Esophagus muscularis mucosa (tissue), 4 donors: ENCODE data around the gene NOS3. TPM values are rescaled to one million over a fixed set of nuclear protein-coding genes. Genes with fewer than 3 reads are reported as not detected.

ENCODE experiments used
- DNase-seq: peaks from one replicate; pipeline ENCODE4 v3.0.0-alpha.2; 2017; ENCODE audit errors: extremely low spot score
- H3K27ac ChIP-seq, 4 donors: fragments of 200-600 bp; sonication (generic); replicated peaks in 1 of 4; 1 replicate in 3 of 4; 2 replicates in 1 of 4; pipeline ENCODE4 v1.5.1; 2016 to 2019; ENCODE audit warnings: mild to moderate bottlenecking in 1 of 4
- H3K27me3 ChIP-seq, 4 donors: fragments of 200-600 bp; sonication (generic); one replicate each; pipeline versions ENCODE4 v1.5.1 to v1.6.0; 2016 to 2019
- H3K36me3 ChIP-seq, 4 donors: fragments of 200-600 bp; sonication (generic); one replicate each; pipeline ENCODE4 v1.5.1; 2016 to 2019
- H3K4me1 ChIP-seq, 4 donors: fragments of 200-600 bp; sonication (generic); one replicate each; pipeline ENCODE4 v1.5.1; 2016 to 2019
- H3K4me3 ChIP-seq, 4 donors: fragments of 200-600 bp; sonication (generic); 1 replicate in 2 of 4; 2 replicates in 2 of 4; pipeline ENCODE4 v1.5.1; 2016 to 2019; ENCODE audit warnings: mild to moderate bottlenecking in 4 of 4, moderate library complexity in 1 of 4
- H3K9me3 ChIP-seq, 4 donors: fragments of 200-600 bp; sonication (generic); 1 replicate in 3 of 4; 2 replicates in 1 of 4; pipeline ENCODE4 v1.5.1; 2016 to 2019
- EP300 ChIP-seq: sonication (generic); formaldehyde crosslinking; IDR thresholded peaks from one replicate; pipeline ENCODE4 v1.6.1; 2017; ENCODE audit warnings: antibody characterized with exemption
- POLR2A ChIP-seq: fragments of 450-650 bp; IDR thresholded peaks from one replicate; pipeline ENCODE4 v1.6.1; 2017; ENCODE audit warnings: antibody characterized with exemption, moderate library complexity, mild to moderate bottlenecking, low read depth
- POLR2AphosphoS5 ChIP-seq, 2 donors: sonication (generic); formaldehyde crosslinking; IDR thresholded peaks; one replicate each; pipeline ENCODE4 v1.6.1; 2017; ENCODE audit warnings: antibody characterized with exemption in 2 of 2
- WGBS: methylation state at CpG from one replicate; pipeline ENCODE4 v1.1.5; 2018; 5-methylcytosine and 5-hydroxymethylcytosine counted together
- intact Hi-C: fragments of 100-400 bp; cut with DNase I; formaldehyde crosslinking; loops from one replicate; pipeline ENCODE4 v1.15.1; 2023
- total RNA-seq, 4 donors: library from RNA; depleted of rRNA; stranded (reverse); fragments of >200 nt; gene quantifications; one replicate each; pipeline versions ENCODE4 v1.1.0 to v1.2.1, GENCODE V29; 2016
- TF ChIP-seq, protein P1 (sequence below), 3 experiments: fragments of 200-600 bp in 2 of 3; fragments of 450-650 bp in 1 of 3; sonication (generic) in 2 of 3; IDR thresholded peaks; one replicate each; pipeline ENCODE4 v1.5.1; 2017 to 2019; ENCODE audit warnings: antibody characterized with exemption in 3 of 3, mild to moderate bottlenecking in 2 of 3, moderate library complexity in 1 of 3

NOS3 gene
- total RNA-seq, 4 donors from 2014 or later = 3.7 to 20.2 (median 16.2) TPM

DNA sequence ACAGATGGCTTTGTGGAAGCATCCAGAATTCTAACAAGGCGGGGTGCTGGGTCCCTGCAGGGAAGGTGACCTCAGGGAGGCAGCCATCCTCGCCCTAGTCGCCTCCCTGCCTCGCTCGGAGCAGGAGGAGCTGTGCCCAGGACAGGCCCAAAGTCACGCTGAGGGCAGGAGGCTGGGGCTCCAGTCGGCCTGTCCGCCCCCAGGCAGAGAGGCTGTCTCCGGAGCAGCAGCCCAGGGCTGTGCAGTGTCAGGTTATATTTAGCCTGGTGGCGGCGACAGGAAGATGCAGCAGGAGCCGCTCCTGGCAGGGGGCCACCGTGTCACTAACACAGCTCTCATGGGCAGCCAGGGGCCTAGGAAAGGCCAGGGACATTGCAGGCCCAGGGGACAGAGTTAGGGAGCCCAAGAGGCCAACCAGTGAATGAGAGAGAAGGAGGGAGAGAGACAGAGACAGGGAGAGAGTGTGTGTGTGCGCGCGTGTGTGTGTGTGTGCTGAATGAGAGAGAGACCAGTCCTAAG lies 26.2 kb upstream of the NOS3 start:
- Histone ChIP-seq H3K27ac (peak overlapping the region; percentile 64 to 82 (median 80)), H3K27me3 (peaks cover 0 to 9% (median 0%) of the 10 kb centered on the region in 4 donors), H3K4me1 (peaks cover 71 to 94% (median 91%) of the 10 kb centered on the region in 4 donors), H3K36me3 (no peaks in the 10 kb centered on the region), H3K4me3 (no peak overlapping the region), H3K9me3 (no peaks in the 10 kb centered on the region)
- 36% methylated on average over 14 of the region's 16 CpGs for WGBS
- intact Hi-C loops = no loop called here
- TF ChIP-seq, protein P1, sequence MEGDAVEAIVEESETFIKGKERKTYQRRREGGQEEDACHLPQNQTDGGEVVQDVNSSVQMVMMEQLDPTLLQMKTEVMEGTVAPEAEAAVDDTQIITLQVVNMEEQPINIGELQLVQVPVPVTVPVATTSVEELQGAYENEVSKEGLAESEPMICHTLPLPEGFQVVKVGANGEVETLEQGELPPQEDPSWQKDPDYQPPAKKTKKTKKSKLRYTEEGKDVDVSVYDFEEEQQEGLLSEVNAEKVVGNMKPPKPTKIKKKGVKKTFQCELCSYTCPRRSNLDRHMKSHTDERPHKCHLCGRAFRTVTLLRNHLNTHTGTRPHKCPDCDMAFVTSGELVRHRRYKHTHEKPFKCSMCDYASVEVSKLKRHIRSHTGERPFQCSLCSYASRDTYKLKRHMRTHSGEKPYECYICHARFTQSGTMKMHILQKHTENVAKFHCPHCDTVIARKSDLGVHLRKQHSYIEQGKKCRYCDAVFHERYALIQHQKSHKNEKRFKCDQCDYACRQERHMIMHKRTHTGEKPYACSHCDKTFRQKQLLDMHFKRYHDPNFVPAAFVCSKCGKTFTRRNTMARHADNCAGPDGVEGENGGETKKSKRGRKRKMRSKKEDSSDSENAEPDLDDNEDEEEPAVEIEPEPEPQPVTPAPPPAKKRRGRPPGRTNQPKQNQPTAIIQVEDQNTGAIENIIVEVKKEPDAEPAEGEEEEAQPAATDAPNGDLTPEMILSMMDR (IDR thresholded peaks at IDR 0.05) = peak in 2 of 3 experiments; percentile 13 to 28
- TF ChIP-seq EP300 = no peak
- TF ChIP-seq POLR2AphosphoS5 (IDR thresholded peaks at IDR 0.05) = peak; percentile 26 to 60
- no peak for TF ChIP-seq POLR2A
- no peak for DNase-seq

DNA sequence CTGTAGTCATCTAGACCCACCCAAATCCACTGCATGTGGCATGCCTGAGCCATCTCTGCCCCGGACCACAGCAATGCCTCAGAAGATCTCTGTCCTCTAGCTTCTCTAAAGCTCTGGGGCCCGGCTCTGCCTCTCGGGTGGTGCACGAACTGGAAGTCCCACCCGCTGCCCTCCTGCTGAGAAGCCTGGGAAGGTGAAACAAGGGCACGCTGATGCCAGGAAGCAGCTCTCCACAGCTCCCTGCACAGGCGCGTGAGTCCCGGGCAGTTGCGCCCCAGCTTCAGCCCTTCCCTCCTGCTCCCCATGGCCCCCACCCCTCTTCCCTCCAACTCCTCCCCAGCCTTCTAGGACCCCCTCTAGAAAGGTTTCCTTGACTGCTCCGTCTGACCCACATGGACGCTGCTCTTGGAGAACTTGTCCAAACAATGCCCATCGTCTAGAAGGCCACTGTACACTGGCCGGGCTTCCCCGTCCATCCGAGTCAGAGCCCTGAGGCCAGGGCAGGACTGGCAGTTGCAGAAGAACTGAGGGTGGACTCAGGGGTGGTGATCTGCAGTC lies 25.5 kb upstream of the NOS3 start:
- WGBS = 65% methylated on average over 13 of the region's 16 CpGs
- peak overlapping the region; percentile 64 to 82 (median 80) for H3K27ac ChIP-seq
- H3K4me3 ChIP-seq = no peak overlapping the region
- no peaks in the 10 kb centered on the region for H3K9me3 ChIP-seq
- H3K27me3 ChIP-seq = peaks cover 0 to 9% (median 0%) of the 10 kb centered on the region in 4 donors
- no peak for TF ChIP-seq POLR2A
- no peak for TF ChIP-seq EP300
- TF ChIP-seq, protein P1 (IDR thresholded peaks at IDR 0.05) = no peak
- TF ChIP-seq POLR2AphosphoS5 (IDR thresholded peaks at IDR 0.05) = no peak
- no peaks in the 10 kb centered on the region for H3K36me3 ChIP-seq
- intact Hi-C loops = no loop called here
- peaks cover 78 to 100% (median 98%) of the 10 kb centered on the region in 4 donors for H3K4me1 ChIP-seq
- no peak for DNase-seq

DNA sequence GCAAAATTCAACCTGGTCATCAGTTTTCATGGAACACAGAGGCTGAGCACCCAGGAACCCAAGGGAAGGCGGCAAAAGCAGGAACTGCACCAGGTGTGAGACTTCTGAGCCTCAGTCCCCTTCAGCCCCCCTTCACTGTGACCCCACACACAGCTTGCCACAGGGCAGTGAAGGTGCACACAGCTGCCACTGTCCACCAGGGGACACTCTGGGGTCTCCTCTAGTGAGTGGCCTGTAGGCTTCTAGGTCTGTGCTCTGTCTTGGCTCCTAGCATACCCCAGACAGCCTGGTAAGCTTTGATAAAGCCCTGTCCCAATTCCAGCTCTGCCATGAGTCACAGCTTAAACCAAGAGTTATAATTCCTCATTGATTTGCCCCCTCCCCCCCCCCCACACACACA lies 24.8 kb upstream of the NOS3 start:
- no peaks in the 10 kb centered on the region for H3K9me3 ChIP-seq
- no peaks in the 10 kb centered on the region for H3K36me3 ChIP-seq
- WGBS = 80% methylated on average over 1 of the region's 1 CpG
- no peak overlapping the region for H3K4me3 ChIP-seq
- intact Hi-C loops = no loop called here
- no peak for DNase-seq
- peaks cover 82 to 100% (median 100%) of the 10 kb centered on the region in 4 donors for H3K4me1 ChIP-seq
- H3K27me3 ChIP-seq = peaks cover 0 to 9% (median 0%) of the 10 kb centered on the region in 4 donors
- no peak for TF ChIP-seq POLR2AphosphoS5 (IDR thresholded peaks at IDR 0.05)
- TF ChIP-seq, protein P1 (IDR thresholded peaks at IDR 0.05) = peak in 1 of 3 experiments; percentile 32
- H3K27ac ChIP-seq = peak overlapping the region; percentile 64 to 82 (median 80)

DNA sequence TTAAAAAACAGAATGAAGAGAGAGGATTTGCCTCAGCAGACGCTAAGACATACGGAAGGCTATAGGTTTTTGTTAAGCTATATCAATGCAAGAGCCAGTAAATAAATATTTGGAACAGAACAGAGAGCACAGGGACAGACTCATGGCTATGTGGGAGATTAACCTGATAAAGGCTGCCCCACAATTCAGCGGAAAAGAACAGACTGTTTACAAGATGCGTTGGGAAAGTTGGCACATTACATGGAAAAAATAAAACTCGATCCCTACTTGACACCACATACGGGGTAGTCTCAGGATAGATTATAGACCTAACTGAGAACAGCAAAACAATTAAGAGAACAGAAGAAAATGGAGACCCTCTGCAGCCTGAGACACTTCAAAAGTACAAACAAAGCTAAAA lies 23.5 kb upstream of the NOS3 start:
- H3K4me1 ChIP-seq = peaks cover 82 to 100% (median 100%) of the 10 kb centered on the region in 4 donors

More for the DNA sequence above, 23.5 kb upstream of the NOS3 start:
- peaks cover 0 to 9% (median 0%) of the 10 kb centered on the region in 4 donors for H3K27me3 ChIP-seq
- intact Hi-C loops = no loop called here
- no peaks in the 10 kb centered on the region for H3K36me3 ChIP-seq
- no peaks in the 10 kb centered on the region for H3K9me3 ChIP-seq
- H3K27ac ChIP-seq = peak overlapping the region; percentile 2 to 46 (median 12)
- TF ChIP-seq POLR2AphosphoS5 (IDR thresholded peaks at IDR 0.05) (no peak), EP300 (no peak), POLR2A (no peak)
- TF ChIP-seq, protein P1 (IDR thresholded peaks at IDR 0.05) = no peak
- no peak for DNase-seq
- H3K4me3 ChIP-seq = no peak overlapping the region
- 44% methylated on average over 6 of the region's 6 CpGs for WGBS
